Transverse colon (tissue), 4 donors: ENCODE data around the gene TLN1.

Source experiments
- POLR2A ChIP-seq: fragments of 450-650 bp; IDR thresholded peaks from one replicate; pipeline ENCODE4 v1.6.1; 2016; ENCODE audit warnings: antibody characterized with exemption, mild to moderate bottlenecking, moderate library complexity
- POLR2AphosphoS5 ChIP-seq, 3 donors: sonication (generic); formaldehyde crosslinking; IDR thresholded peaks; one replicate each; pipeline ENCODE4 v1.6.1; 2016; ENCODE audit warnings: antibody characterized with exemption in 3 of 3
- TF ChIP-seq, protein P1 (sequence below), 5 experiments: fragments of 200-600 bp in 3 of 5; fragments of 450-650 bp in 2 of 5; sonication (generic) in 3 of 5; IDR thresholded peaks; 1 replicate in 2 of 5; 2 replicates in 3 of 5; pipeline ENCODE4 v1.5.1; 2016 to 2017; ENCODE audit warnings: antibody characterized with exemption in 5 of 5, inconsistent platforms in 3 of 5, mild to moderate bottlenecking in 2 of 5, moderate library complexity in 1 of 5

DNA sequence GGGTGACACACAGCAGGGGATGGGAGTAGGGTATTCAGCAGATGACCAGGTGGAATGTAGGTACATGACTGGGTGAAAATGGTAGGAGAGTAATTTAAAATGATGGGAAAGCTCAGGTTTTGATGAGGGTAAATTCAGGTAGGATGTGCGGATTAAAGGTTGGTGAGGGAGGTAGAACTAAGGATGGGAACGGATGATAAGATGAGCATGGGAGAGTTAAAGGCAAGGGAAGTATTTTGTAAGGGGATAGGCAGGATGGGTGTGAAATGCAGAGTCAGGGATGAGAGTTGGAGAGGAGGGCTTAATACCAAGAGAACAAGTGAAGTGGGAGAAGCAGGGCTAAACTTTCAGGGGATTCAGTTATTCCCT is 1.5 kb downstream of the TLN1 start:
- TF ChIP-seq, protein P1, sequence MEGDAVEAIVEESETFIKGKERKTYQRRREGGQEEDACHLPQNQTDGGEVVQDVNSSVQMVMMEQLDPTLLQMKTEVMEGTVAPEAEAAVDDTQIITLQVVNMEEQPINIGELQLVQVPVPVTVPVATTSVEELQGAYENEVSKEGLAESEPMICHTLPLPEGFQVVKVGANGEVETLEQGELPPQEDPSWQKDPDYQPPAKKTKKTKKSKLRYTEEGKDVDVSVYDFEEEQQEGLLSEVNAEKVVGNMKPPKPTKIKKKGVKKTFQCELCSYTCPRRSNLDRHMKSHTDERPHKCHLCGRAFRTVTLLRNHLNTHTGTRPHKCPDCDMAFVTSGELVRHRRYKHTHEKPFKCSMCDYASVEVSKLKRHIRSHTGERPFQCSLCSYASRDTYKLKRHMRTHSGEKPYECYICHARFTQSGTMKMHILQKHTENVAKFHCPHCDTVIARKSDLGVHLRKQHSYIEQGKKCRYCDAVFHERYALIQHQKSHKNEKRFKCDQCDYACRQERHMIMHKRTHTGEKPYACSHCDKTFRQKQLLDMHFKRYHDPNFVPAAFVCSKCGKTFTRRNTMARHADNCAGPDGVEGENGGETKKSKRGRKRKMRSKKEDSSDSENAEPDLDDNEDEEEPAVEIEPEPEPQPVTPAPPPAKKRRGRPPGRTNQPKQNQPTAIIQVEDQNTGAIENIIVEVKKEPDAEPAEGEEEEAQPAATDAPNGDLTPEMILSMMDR (IDR thresholded peaks at IDR 0.05) = no peak
- no peak for TF ChIP-seq POLR2A
- TF ChIP-seq POLR2AphosphoS5 (IDR thresholded peaks at IDR 0.05) = no peak
